Measurements from ENCODE around the gene PLCD3. TPM values are rescaled to one million over a fixed set of nuclear protein-coding genes. Genes with fewer than 3 reads are reported as not detected.
"Not testable (repeated sequence)": the region's sequence is repeated elsewhere in the genome, so short reads cannot be mapped to it uniquely, and the experiment has no call there.

The PLCD3 gene
- total RNA-seq, 1 donor from 2014 or later, result 2.9 TPM

DNA sequence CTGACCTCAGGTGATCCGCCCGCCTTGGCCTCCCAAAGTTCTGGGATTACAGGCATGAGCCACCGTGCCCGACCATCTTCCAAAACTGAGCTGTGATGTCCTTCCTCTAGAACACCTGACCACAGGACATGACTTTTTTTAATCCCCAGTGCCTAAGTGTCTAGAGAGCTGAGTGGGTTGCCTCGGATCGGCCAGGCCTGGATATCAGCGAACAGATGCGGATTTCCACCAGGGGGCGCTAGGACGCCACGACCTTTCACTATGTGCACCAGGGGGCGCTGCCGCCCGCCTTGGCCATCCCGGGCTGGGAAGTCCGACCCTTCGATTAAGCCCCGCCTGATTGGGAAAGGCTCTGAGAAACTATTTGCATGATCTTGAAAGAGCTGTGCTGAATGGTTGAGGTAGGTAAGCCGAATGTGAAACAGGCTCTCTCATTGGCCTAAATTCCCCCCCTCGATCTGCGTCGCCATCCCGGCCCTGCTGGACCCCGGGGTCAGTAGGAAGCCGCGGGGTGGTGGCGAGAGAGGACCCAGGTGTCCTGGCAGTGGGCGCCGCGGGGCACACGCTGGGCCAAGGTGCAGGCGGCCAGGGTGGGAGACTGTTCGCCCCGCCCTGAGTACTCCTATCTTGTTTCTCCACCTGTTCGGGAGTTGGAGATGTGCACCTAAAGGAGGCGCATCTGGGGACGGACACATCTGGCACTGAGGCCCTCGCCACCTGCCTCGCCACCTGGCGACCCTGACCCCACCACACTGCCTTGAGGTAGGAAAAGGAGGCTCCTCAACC is 3.1 kb upstream of the PLCD3 start, which contains the start of gene ACBD4:
ACBD4 (plus strand) TSS at position 496 of the 786 bp plus-strand sequence. CDS start 458 bp downstream, outside the sequence.
- intact Hi-C loops (cut with micrococcal nuclease), result loop anchor here (1.0 to 2.0 kb wide), 12 partner anchors 13 to 250 kb away; partner anchors contain the start of genes C1QL1, EFTUD2, HEXIM1 and HEXIM2

DNA sequence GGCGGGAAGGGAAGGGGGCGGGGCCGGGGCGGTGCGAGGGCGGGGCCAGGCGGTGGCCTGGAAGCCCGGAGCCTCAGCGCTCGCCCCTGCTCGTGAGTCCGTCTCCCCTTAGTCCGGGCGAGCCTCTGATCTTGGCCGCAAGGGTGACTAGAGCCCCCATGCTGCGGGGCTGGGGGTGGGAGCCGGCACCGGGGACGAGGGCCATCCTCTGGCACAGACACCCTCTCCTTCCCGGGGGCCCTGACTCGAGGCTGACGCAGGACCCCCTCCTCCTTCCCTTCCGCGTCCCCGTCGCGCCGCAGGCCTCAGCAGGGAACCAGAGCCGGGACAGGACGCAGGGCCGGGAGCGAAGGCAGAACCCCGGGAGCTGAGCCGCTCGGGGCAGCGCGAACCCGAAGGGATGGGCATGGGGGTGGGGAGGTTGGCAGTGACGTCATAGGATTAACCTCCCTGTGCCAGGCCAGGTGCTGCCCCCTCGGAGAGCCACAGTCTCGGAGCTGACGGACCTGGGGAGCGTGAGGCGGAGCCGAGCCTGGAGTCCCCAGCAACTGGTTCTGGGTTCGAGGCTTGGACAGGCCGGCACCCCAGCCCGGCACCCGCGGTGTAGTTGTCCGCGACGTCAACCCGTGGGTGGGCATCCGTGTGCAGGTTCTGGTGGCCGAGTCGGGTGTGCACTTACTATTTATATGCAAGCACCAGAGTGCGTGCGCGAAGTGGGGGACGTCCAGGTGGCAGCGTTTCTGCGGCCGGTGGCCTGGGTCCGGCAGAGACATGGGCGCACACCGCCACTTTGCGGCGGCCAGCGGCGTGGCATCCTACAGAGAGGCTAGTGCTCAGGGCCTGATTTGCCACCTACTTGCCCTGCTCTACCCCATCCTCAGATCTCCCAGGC is 503 bp upstream of the PLCD3 start:
- intact Hi-C loops (cut with micrococcal nuclease), result loop anchor here (1.0 to 2.0 kb wide), 2 partner anchors 34 to 358 kb away; no protein-coding TSS in a partner anchor

DNA sequence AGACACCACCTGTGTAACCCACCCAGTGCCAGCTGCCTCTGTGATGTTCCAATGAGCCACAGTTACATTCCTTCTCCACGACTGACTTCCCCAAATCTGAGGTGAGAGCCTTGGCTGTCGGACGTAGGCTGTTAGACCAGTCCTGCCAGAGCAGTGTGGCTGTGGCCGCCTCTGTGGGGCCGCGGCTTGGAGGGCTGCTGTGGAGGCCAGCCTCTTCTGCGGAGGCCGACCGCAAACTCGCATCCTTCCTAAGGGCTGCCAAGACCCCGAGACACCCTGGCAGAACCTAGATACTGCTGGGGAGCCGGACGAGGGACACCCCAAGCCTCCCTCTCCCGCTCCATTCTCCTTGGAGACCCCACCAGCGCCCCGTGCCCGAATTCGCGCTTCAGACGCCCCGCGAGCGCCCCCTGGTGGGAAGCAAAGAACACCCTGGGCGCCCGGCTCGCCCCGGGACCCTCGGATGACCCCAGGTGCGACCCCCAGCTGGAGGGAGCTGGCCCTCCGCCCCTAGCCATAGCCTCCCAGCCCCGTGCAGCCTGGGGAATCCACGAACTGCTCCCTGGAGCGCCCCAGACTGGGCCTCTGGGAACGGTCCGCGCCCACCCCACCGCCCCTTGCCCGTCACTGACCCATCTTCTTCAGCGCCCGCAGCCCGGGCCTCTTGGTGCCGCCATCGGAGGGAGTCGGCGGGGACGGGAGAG is 547 bp downstream of the PLCD3 start:
- intact Hi-C loops (cut with micrococcal nuclease), result loop anchor here (1.0 to 2.0 kb wide), 2 partner anchors 33 to 356 kb away; no protein-coding TSS in a partner anchor

DNA sequence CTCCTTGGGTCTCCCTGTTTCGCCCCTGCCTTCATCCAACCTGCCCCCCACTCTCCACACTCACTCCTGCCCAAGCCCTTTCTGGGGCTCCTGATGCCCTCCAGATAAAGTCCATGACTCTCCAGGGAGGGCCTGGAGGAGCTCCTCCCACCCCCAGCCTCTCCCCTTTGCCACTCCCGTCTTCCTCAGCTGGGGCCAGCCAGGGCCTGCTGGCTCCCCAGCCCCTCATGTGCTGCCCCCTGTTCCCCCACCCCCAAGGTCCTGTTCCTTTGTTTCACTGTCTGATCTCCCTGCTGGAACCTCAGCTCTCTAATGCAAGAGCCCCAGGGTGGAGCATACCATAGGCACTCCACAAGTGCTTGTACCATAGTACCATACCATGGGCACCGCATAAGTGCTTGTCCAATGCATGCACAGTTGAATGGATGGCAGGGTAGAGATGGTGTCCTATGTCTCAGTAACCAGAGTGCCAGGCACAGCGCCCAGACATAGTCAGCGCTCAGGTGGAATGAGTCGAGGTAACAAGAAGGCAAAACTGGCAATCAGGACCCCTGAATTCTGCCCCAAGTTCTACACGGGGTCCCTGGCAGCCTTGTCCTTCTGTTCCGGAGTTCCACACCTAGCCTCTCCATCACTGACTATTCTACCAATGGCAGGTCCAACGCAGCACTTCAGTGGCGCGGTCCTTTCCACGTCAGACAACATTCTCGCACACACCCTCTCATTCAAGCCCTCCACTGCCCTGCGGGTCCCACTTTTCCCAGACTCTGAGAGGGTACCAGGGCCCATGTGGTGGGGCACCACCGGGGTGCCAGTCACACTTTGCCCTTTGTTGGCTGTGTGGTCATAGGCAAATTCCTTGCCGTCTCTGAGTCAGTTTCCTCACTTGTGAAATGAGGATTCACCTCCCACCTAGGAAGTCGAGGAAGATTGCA is 1.4 kb downstream of the PLCD3 start:
- intact Hi-C loops (cut with micrococcal nuclease), result no loop called here

DNA sequence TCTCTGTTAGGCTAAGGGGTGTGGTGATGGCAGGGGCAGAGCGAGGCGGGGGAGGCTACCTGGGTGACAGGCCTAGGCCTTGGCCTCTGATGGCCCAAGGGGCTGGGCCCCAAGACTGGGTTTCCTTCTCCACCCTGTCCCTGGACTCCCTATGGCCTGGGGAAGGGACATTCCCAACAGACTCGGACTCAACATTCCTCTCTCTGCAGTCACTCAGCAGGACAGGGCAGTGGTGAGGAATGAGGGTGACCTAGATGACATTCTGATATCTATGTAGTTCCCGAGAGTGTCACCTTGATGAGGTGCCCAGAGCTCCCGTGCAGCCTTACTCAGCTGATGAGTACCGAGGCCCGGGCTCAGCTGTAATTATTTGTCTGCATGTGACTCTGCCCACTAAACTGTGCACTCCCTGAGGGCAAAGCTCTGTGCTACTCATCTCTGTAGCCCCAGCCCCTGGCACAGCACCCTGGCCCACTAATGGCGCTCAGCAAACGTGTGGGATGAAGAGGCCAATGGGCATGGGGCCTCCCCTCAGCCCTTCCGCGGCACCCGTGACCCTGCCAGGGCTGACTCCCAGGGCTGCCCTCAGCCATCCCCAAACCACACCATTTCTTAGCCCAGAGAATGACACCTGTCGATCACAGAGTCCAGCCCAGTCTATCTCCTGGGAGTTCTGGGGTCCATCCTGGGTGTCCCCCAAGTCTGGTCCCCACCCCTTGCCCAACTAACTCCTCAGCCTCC is 2.2 kb downstream of the PLCD3 start:
- intact Hi-C loops (cut with micrococcal nuclease), result no loop called here

DNA sequence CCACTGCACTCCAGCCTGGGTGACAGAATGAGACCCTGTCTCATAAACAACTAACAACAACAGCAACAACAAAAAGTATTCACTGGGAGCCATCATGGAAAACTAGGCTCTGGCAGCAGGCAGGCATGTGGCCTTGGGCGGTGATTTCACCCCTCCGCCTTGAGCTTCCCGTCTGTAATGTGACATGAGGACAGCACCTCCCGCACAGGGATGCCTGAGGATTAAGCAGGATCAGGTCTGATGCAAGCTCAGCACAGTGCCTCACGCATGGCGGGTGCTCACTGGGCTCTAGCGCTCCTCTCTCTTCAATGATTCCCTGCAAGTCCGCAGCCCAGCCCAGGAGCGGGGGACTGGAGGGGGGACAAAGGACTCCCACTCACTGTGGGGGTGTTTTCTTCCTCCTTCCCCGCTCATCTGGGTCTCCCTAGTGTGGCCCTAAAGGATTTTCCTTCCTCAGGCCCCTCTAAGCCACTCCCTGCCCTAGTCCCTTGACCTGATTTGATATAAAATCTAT is 2.8 kb downstream of the PLCD3 start:
- intact Hi-C loops (cut with micrococcal nuclease), result no loop called here

DNA sequence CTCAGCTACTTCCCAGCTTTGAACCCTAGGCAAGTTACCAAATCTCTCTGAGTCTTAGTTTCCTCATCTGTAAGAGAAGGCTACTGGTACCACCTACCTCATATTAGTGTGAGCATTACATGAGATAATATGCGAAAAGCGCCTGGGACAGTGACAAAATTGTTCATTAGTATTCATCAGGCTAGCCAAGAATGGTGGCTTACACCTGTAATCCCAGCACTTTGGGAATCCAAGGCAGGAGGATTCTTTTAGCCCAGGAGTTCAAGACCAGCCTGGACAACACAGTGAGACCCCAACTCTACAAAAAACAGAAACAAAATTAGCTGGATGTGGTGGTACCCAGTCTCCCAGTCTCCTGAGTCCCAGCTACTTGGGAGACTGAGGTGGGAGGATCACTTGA is 3.3 kb downstream of the PLCD3 start:
- intact Hi-C loops (cut with micrococcal nuclease), result no loop called here

DNA sequence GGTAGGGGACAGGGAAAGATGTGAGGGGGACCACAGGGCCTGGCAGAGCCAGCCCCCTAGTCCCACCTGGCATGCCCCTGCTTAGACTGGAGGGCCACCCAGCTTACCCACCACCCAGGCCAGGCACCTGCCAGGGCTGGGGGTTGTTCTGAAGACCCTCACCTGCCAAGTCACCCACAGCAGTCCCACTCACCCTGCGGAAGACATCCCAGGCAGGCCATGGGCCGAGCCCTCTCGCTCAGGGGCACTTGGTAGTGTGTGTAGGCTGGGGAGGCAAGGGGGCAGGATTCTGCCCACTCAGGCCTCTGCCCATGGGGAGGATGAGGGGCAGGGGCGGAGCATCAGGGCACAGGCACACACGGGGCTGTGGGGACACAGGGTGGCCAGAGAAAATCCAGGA is 4.0 kb downstream of the PLCD3 start:
- intact Hi-C loops (cut with micrococcal nuclease), result no loop called here

DNA sequence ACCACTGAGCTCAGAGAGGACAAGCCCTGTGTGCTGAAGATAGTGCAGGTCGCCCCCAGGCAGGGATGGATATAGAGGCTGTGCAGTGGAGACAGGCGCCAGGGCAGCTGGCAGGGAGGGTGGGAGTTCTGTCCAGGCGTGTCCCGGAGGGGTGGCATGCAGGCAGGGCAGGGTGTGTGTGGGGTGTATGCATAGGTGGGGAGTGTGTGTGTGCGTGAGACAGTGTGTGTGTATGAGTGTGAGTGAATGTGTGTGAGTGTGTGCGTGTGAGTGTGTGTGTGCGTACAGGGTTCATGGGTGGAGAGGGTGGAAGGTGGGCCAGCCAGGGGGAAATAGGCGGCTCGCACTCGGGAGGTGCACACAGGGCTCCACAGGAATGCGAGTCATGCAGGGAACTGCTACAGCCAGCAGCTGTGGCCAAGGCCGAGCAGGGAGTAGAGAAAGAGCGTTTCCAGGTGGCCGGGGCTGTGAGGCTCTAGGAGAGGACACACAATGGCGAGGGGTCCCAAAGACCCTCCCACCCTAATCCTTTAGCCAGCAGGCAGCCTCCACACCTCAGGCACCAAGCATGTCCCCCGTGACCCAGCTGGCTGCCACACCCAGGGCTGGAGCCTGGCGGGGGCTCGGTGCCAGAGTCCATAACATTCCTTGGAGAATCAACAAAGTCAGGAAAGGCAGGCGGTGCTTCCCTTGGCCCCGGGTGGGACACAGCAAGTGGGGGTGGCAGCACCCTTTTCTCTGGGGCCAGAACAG is 4.6 kb downstream of the PLCD3 start:
- intact Hi-C loops (cut with micrococcal nuclease), result no loop called here

DNA sequence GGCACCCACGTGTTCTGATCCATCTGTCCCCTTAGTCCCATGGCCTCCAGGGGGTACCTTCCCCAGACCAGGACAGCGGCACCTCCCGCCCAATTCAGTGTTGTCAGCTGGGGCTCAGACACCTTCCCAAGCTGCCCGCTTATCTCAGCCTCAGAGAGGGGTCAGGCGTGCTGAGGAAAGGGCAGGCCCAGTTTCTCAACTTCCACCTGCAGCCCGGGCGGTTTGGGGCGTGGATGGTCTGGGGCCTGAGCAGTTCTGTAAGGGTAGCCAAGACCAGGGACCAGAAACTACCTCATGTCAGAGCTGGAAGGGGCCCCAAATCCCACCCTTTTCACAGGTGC is 5.1 kb downstream of the PLCD3 start:
- intact Hi-C loops (cut with micrococcal nuclease), result no loop called here

DNA sequence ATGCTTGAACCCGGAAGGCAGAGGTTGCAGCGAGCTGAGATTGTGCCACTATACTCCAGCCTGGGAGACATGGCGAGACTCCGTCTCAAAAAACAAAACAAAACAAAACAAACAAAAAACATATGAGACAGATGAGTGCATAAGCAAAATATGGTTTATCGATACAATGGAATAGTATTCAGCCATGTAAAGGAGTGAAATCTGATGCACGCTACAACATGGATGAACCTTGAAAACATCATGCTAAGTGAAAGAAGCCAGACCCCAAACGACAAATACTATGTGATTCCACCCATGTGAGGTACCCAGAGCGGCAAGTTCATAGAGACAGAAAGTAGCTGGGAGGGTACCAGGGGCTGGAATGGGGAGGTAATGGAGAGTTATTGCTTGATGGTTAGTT is 6.8 kb downstream of the PLCD3 start:
- intact Hi-C loops (cut with micrococcal nuclease), result no loop called here

DNA sequence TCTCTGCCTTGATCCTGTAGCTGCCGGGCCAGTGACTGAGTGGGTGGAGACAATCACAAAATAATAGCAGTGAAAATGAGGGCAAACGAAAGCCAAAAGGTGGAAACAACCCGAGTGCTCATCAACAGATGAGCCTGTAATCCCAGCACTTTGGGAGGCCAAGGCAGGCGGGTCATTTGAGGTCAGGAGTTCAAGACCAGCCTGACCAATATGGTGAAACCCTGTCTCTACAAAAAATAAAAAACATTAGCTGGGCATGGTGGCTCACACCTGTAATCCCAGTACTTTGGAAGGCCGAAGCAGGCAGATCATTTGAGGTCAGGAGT is 7.6 kb downstream of the PLCD3 start:
- intact Hi-C loops (cut with micrococcal nuclease), result not testable (repeated sequence)

DNA sequence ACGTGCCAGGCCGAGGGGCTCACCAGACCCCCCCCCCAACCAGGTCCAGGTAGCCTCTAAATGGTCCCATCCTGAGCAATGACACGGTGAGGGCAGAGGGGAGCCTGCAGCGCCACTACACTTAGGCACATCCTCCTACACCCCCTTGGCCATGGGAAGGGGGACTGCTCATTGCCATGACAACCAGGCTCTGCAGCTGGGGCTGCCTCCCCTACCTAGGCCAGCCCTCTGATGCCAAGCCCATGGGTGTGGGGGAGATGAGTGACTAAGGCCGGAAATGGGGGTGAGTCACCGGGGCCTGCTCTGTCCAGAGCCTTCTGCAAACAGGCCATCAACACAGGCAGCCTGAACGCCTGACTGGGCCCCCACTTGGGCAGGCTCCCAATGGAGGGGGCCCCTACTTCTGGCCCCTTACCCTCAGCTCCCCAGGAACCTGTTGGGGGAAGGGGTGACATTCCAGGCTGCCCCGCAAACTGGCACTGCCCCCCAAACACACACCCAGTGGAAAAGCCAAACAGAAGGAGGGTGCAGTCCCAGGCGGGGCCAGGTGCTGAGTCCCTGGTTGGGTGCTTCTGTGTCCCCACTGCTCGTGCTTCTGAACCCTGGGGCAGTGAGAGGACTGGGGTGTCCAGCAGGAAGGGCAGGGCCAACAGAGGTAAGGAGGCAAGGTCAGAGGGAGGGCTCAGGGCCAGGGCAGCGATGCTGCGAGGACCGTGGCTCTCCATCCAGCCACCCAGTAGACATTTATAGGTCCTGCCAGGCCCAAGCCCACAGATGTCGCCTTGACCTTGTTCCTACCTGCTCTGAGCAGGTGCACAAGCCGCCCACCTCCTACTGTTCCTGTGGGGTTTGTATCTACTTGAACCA is 8.2 kb downstream of the PLCD3 start:
- intact Hi-C loops (cut with micrococcal nuclease), result no loop called here

DNA sequence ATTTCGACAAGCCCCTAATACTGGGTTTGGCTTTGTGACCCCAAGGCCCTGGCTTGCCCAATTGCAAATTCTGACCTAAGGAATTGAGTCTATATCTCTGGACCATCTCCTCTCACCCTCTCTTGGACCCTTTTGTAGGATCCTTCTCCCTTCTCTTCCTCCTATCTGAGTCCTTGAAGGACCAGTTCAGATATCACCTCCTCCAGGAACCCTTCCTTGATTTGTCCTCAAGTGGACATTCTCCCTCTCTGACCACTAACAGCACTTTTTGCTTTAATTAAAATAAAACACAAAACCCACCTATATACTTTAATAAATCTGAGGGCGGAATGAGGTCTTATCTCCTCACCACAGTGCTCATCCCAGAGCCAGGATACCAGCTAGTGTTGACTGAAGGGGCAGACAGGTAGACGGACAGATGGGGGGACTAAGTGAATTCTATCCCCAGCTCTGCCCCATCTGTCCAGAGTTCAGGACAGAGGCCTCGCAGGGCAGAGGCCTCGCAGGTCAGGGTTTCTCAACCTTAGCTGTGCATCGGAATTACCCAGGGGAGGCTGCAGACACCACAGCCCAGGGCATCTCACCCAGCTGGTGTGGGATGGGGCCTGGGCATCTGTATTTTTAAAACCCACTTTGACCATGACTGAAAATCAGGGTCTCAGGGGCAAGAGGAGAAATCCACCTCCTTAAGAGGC is 9.1 kb downstream of the PLCD3 start:
- intact Hi-C loops (cut with micrococcal nuclease), result no loop called here

DNA sequence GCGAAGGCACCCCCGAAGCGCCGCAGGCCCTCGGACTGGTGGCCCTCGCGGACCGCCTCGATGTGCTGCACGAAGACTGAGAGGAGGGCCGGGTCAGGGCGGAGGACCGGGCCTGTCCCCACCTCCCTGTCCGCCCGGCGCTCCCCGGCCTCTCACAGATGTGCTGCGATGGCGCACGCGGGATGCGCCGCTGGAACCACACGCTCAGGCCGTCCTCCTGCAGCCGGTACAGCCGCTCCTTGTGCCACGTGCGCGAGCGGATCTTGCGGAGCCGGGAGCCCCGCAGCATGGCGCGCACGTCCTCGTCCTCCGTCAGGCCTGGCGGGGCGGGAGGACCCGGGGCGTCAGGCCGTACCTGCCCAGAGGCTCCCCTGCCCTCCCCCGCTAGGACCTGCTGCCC is 11.3 kb downstream of the PLCD3 start:
- intact Hi-C loops (cut with micrococcal nuclease), result no loop called here

DNA sequence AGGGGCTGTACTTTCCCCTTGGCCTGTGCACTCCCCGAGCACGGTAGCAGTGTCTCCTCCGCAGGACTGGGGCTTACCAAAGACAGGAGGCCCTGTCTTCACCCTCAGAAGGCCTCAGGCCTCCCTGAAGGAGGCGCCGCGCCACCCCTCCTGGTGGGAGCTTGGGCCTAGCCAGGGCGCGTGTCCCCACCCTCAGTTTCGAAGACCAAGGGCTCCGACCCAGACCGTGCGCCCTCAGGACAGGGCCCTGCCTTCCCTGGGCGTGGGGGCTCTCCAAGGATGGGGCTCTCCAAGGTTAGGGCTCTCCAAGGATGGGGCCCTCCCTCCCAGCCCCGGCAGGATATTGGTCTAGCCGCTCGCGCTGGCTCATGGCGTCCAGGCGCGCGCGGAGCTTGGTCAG is 11.8 kb downstream of the PLCD3 start:
- intact Hi-C loops (cut with micrococcal nuclease), result no loop called here

DNA sequence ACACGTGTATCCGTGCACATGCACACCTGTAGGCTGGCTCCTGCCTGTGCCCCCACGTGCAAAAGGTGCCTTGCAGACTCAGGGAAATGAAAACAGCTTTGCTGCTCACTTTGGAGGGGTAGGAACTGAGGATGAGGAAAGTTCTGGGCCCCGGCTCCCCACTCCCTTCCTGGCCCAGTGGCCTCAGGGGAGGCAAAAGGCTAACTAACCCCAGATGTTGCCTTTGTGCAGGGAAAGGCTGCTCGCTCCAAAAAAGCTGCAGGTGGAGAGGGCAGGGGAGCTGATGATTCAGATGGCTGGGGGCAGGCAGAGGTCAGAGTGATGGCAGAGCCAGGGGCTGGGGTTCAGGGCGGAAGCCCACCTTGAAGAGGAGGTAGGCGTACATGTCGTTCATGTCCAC is 12.4 kb downstream of the PLCD3 start:
- intact Hi-C loops (cut with micrococcal nuclease), result no loop called here
